SK-N-SH (cell line): ENCODE data around the gene CXCR5. TPM values are rescaled to one million over a fixed set of nuclear protein-coding genes. Genes with fewer than 3 reads are reported as not detected.

Experiments
- CTCF ChIA-PET: fragments of 300-600, 350-600 bp; formaldehyde crosslinking; extraction: SDS; loops from one replicate; lab custom pipeline; 2021; lab: Yijun Ruan, JAX
- POLR2A ChIA-PET: fragments of 350-600 bp; sonication (Branson Sonifier 250); formaldehyde crosslinking; extraction: SDS; loops from one replicate; lab custom pipeline; 2020; ENCODE audit warnings: antibody characterized with exemption, inconsistent platforms; lab: Yijun Ruan, JAX
- DNase-seq: peaks from one replicate; pipeline ENCODE4 v3.0.0; 2012
- H2AFZ ChIP-seq: fragments of 200-600 bp; sonication (generic); 2 replicates; pipeline ENCODE4 v1.8.1; 2016; ENCODE audit warnings: antibody characterized with exemption, mild to moderate bottlenecking, low read depth
- H3F3A ChIP-seq: fragments of 200-600 bp; sonication (generic); replicated peaks from 2 replicates; pipeline ENCODE3; 2016; ENCODE audit warnings: antibody characterized with exemption, mild to moderate bottlenecking; ENCODE audit not compliant: insufficient read depth
- H3K27ac ChIP-seq, 2 experiments: fragments of 200-500 bp in 1 of 2; fragments of 200-600 bp in 1 of 2; sonication (Bioruptor generic) in 1 of 2; sonication (generic), shearing (Covaris generic) in 1 of 2; 2 replicates each; pipeline versions ENCODE4 v1.5.1 to v1.6.1; 2014 to 2016; ENCODE audit warnings: low read depth in 2 of 2, inconsistent platforms in 1 of 2, low read length in 1 of 2, mild to moderate bottlenecking in 1 of 2, mixed read lengths in 1 of 2
- H3K27me3 ChIP-seq: fragments of 200-600 bp; sonication (generic), shearing (Covaris generic); 2 replicates; pipeline ENCODE4 v1.6.1; 2016; ENCODE audit warnings: mixed run types; ENCODE audit not compliant: insufficient read depth
- H3K36me3 ChIP-seq, 2 experiments: fragments of 200-500 bp in 1 of 2; fragments of 200-600 bp in 1 of 2; sonication (Bioruptor generic) in 1 of 2; sonication (generic) in 1 of 2; replicated peaks in 1 of 2; 2 replicates each; pipeline versions ENCODE3 to v1.5.1; 2014 to 2016; ENCODE audit warnings: low read length in 1 of 2, mild to moderate bottlenecking in 1 of 2; ENCODE audit not compliant: insufficient read depth in 2 of 2, control insufficient read depth in 1 of 2
- H3K4me1 ChIP-seq, 2 experiments: fragments of 200-500 bp in 1 of 2; fragments of 200-600 bp in 1 of 2; sonication (Bioruptor generic) in 1 of 2; sonication (generic), shearing (Covaris generic) in 1 of 2; 2 replicates each; pipeline versions ENCODE4 v1.5.1 to v1.6.1; 2014 to 2016; ENCODE audit warnings: low read depth in 1 of 2, low read length in 1 of 2, mixed run types in 1 of 2; ENCODE audit not compliant: insufficient read depth in 2 of 2, control insufficient read depth in 1 of 2
- H3K4me2 ChIP-seq: fragments of 200-600 bp; sonication (generic), shearing (Covaris generic); 2 replicates; pipeline ENCODE4 v1.6.1; 2017; ENCODE audit warnings: mixed run types
- H3K4me3 ChIP-seq, 2 experiments: fragments of 200-500 bp in 1 of 2; fragments of 200-600 bp in 1 of 2; sonication (Bioruptor generic) in 1 of 2; sonication (generic), shearing (Covaris generic) in 1 of 2; 2 replicates each; pipeline versions ENCODE4 v1.5.1 to v1.8.1; 2014 to 2016; ENCODE audit warnings: low read depth in 2 of 2, inconsistent platforms in 1 of 2, low read length in 1 of 2, mild to moderate bottlenecking in 1 of 2, mixed read lengths in 1 of 2, moderate library complexity in 1 of 2
- H3K79me2 ChIP-seq: fragments of 200-600 bp; sonication (generic); 2 replicates; pipeline ENCODE4 v1.8.1; 2017; ENCODE audit warnings: mild to moderate bottlenecking; ENCODE audit not compliant: insufficient read depth
- H3K9ac ChIP-seq: fragments of 200-600 bp; sonication (generic); 2 replicates; pipeline ENCODE4 v1.6.1; 2017; ENCODE audit warnings: mixed run types
- H3K9me2 ChIP-seq: fragments of 200-600 bp; sonication (generic); 2 replicates; pipeline ENCODE4 v1.6.1; 2017; ENCODE audit warnings: mixed run types
- H3K9me3 ChIP-seq: fragments of 200-600 bp; sonication (generic); 2 replicates; pipeline ENCODE4 v1.6.1; 2017; ENCODE audit warnings: mixed run types, mild to moderate bottlenecking, moderate library complexity
- H4K20me1 ChIP-seq: fragments of 200-600 bp; sonication (generic); 2 replicates; pipeline ENCODE4 v1.6.1; 2017; ENCODE audit warnings: mild to moderate bottlenecking, mixed run types; ENCODE audit not compliant: insufficient read depth
- CHD2 ChIP-seq: fragments of 150-350 bp; IDR thresholded peaks from 2 replicates; pipeline ENCODE4 v1.6.1; 2018; ENCODE audit warnings: low read length; ENCODE audit not compliant: partially characterized antibody
- ELF1 ChIP-seq: IDR thresholded peaks from 2 replicates; pipeline ENCODE4 v1.4.0; 2012
- FOSL2 ChIP-seq: IDR thresholded peaks from 2 replicates; pipeline ENCODE4 v1.4.0; 2012; ENCODE audit warnings: low read depth, mild to moderate bottlenecking, moderate library complexity, borderline replicate concordance
- GABPA ChIP-seq: IDR thresholded peaks from 2 replicates; pipeline ENCODE4 v1.4.0; 2012; ENCODE audit warnings: low read depth, mild to moderate bottlenecking
- JUND ChIP-seq: IDR thresholded peaks from 2 replicates; pipeline ENCODE4 v1.4.0; 2012
- MXI1 ChIP-seq: IDR thresholded peaks from 2 replicates; pipeline ENCODE4 v1.6.1; 2012; ENCODE audit warnings: mild to moderate bottlenecking, low read depth, low read length, improper control_type of control experiment
- NFIC ChIP-seq: IDR thresholded peaks from 2 replicates; pipeline ENCODE4 v1.4.0; 2012; ENCODE audit warnings: borderline replicate concordance
- POLR2AphosphoS5 ChIP-seq: IDR thresholded peaks from 2 replicates; pipeline ENCODE4 v1.6.1; 2012; ENCODE audit warnings: low read depth, low read length
- RAD21 ChIP-seq: IDR thresholded peaks from 2 replicates; pipeline ENCODE4 v1.6.1; 2012; ENCODE audit warnings: mild to moderate bottlenecking, low read length
- RCOR1 ChIP-seq: fragments of 150-350 bp; IDR thresholded peaks from 2 replicates; pipeline ENCODE4 v1.6.1; 2017; ENCODE audit warnings: antibody characterized with exemption, low read length
- SIN3A ChIP-seq: IDR thresholded peaks from 2 replicates; pipeline ENCODE4 v1.6.1; 2012; ENCODE audit warnings: low read depth, mild to moderate bottlenecking, low read length, moderate library complexity, borderline replicate concordance
- TAF1 ChIP-seq: IDR thresholded peaks from 2 replicates; pipeline ENCODE4 v1.6.1; 2012; ENCODE audit warnings: low read depth, mild to moderate bottlenecking, low read length, moderate library complexity, borderline replicate concordance
- YY1 ChIP-seq: IDR thresholded peaks from 2 replicates; pipeline ENCODE4 v1.4.0; 2012; ENCODE audit warnings: low read depth, mild to moderate bottlenecking
- WGBS: methylation state at CpG from one replicate; pipeline ENCODE4 v1.1.6; 2017; ENCODE audit warnings: low lambda C conversion rate; 5-methylcytosine and 5-hydroxymethylcytosine counted together
- polyA plus RNA-seq, 3 experiments: library from polyadenylated mRNA; depleted of rRNA; stranded (reverse); fragments of >200 nt; gene quantifications; 2 replicates each; pipeline ENCODE4 v1.2.3, GENCODE V29; 2012
- TF ChIP-seq, protein P1 (sequence below): IDR thresholded peaks from 2 replicates; pipeline ENCODE4; 2012

CXCR5 gene
- polyA plus RNA-seq, 1 of the 3 experiments (the other 2 are of a cell fraction) = 0.02 TPM

DNA sequence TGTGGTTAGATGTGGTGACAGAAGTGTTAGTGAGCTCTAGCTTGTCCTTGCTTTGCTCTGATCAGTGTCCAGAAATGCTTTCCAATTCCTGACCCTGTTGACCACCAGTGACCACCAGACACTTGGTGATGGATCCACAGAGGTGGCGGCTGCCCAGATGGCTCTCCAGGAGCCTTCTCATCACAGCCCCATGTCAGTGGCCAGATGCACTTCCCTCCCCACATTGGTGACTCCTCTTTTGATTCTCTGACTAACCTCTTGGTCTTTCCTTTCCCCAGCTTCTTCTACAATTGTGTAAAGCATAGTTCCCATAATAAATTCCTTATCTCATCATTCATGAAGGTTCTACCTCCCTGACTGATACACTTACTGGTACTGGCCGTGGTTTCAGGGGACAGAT, 40.1 kb upstream of the CXCR5 start:
- POLR2A ChIA-PET = no interaction called here
- Histone ChIP-seq H3K79me2 (no peaks in the 10 kb centered on the region), H3K4me2 (no peak overlapping the region), H3K9ac (no peak overlapping the region), H3K9me3 (no peaks in the 10 kb centered on the region), H3K36me3 (no peaks in the 10 kb centered on the region), H3F3A (no peaks in the 10 kb centered on the region), H3K9me2 (no peaks in the 10 kb centered on the region), H4K20me1 (no peaks in the 10 kb centered on the region), H3K27me3 (no peaks in the 10 kb centered on the region), H3K4me1 (peaks cover 0 to 5% of the 10 kb centered on the region in 2 experiments; a peak in 1 of 4 replicates), H3K4me3 (no peak overlapping the region), H2AFZ (no peak overlapping the region), H3K27ac (no peak overlapping the region)
- TF ChIP-seq JUND = no peak
- no peak for TF ChIP-seq GABPA
- no peak for TF ChIP-seq CHD2
- no peak for TF ChIP-seq MXI1
- TF ChIP-seq SIN3A = no peak
- DNase-seq = no peak
- WGBS = 85% methylated on average over 2 of the region's 2 CpGs
- CTCF ChIA-PET = interaction anchor here (1.6 kb wide), 1 partner anchor 249 kb away, joined by 3 read pairs; no protein-coding TSS in a partner anchor

DNA sequence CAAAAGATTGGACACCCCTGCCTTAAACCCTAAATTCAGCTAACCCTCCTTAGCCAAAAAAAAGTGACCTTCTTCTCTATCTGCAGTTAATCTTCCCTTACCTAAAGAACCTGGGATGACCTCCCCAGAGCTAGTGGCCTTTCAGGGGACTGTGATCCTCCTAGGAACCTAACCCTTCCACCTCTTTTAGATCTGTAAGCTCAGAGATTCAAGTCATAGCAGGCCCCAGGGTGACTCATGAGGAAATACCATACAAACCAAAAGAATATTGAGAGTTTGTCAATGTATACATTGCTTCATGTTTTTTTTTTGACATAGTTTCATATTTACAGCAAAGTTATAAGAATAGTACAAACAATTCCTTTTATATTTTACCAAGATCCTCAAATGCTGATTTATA, 38.3 kb upstream of the CXCR5 start:
- peak overlapping the region; percentile 49 for H2AFZ ChIP-seq
- no peak overlapping the region for H3K9ac ChIP-seq
- no peaks in the 10 kb centered on the region for H3K79me2 ChIP-seq
- H3K9me3 ChIP-seq = no peaks in the 10 kb centered on the region
- peak overlapping the region; percentile 17; the same call in 1 of the 2 replicates for H3K4me2 ChIP-seq
- no peaks in the 10 kb centered on the region for H3K9me2 ChIP-seq
- ChIA-PET POLR2A (no interaction called here), CTCF (interaction anchor here (1.6 kb wide), 1 partner anchor 251 kb away, joined by 3 read pairs; no protein-coding TSS in a partner anchor)
- peaks cover 0 to 5% of the 10 kb centered on the region in 2 experiments; a peak in 1 of 4 replicates for H3K4me1 ChIP-seq
- no peaks in the 10 kb centered on the region for H3K36me3 ChIP-seq
- no peak for TF ChIP-seq TAF1
- TF ChIP-seq JUND = peak; percentile 27
- peak; percentile 51; the same call in 1 of the 2 replicates for TF ChIP-seq FOSL2
- no peak overlapping the region for H3K4me3 ChIP-seq
- H4K20me1 ChIP-seq = no peaks in the 10 kb centered on the region
- no peaks in the 10 kb centered on the region for H3K27me3 ChIP-seq
- H3K27ac ChIP-seq = no peak overlapping the region
- no peak for DNase-seq
- no peaks in the 10 kb centered on the region for H3F3A ChIP-seq

DNA sequence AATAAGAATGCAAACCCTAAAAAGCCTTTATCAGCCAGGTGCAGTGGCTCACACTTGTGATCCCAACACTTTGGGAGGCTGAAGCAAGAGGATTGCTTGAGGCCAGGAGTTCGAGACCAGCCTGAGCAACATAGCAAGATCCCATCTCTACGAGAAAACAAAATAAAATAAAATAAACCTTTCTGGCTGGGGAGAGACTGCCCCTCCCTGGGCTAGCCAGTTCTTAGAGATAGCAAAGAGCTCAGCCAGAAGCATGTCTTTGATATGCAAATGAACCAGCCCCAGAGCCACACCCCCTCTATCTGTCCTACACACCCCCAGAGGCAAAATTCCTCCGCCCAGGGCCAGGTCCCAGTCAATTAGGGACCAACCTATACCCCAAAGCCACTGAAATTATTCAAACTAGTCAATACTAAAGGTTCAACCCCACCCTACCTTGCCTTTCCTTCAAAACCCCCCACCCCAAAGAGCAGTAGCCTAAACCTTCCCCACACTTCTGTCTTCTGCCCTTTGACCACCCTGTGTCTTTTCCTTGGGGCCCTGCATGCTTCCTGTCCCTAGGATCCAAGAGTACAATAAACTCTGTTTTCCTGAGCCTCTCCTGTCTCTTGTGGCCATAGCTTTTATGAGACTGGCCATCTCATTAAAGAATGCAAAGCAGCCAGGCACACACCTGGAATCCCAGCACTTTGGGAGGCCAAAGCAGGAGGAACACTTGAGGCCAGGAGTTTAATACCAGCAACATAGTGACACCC, 37.3 kb upstream of the CXCR5 start:
- Histone ChIP-seq H3K27me3 (no peaks in the 10 kb centered on the region), H3K36me3 (no peaks in the 10 kb centered on the region), H2AFZ (no peak overlapping the region), H3K9me3 (no peaks in the 10 kb centered on the region), H4K20me1 (no peaks in the 10 kb centered on the region), H3K9ac (no peak overlapping the region), H3K9me2 (no peaks in the 10 kb centered on the region), H3K4me2 (no peak overlapping the region), H3K79me2 (no peaks in the 10 kb centered on the region), H3K4me3 (no peak overlapping the region), H3K4me1 (peaks cover 0 to 5% of the 10 kb centered on the region in 2 experiments; a peak in 1 of 4 replicates), H3F3A (no peaks in the 10 kb centered on the region), H3K27ac (no peak overlapping the region)
- TF ChIP-seq, protein P1, sequence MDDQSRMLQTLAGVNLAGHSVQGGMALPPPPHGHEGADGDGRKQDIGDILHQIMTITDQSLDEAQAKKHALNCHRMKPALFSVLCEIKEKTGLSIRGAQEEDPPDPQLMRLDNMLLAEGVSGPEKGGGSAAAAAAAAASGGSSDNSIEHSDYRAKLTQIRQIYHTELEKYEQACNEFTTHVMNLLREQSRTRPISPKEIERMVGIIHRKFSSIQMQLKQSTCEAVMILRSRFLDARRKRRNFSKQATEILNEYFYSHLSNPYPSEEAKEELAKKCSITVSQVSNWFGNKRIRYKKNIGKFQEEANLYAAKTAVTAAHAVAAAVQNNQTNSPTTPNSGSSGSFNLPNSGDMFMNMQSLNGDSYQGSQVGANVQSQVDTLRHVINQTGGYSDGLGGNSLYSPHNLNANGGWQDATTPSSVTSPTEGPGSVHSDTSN = no peak
- TF ChIP-seq RAD21 = no peak
- TF ChIP-seq SIN3A = no peak
- TF ChIP-seq POLR2AphosphoS5 = no peak
- TF ChIP-seq NFIC = no peak
- TF ChIP-seq ELF1 = no peak
- no peak for TF ChIP-seq RCOR1
- TF ChIP-seq YY1 = no peak
- no peak for DNase-seq
- CTCF ChIA-PET = no interaction called here
- POLR2A ChIA-PET = no interaction called here
- 73% methylated on average over 3 of the region's 3 CpGs for WGBS
